GM19397 (cell line): ENCODE results near the gene RAPGEF4.
"Not testable (repeated sequence)": the region's sequence is repeated elsewhere in the genome, so short reads cannot be mapped to it uniquely, and the experiment has no call there.

Experiments
- ATAC-seq: cut with Tn5 transposase; IDR thresholded peaks from one replicate; pipeline ENCODE4 v1.9.1; 2021; ENCODE audit warnings: mild to moderate bottlenecking, moderate library complexity; ENCODE audit not compliant: unreplicated experiment

Gene RAPGEF4

DNA sequence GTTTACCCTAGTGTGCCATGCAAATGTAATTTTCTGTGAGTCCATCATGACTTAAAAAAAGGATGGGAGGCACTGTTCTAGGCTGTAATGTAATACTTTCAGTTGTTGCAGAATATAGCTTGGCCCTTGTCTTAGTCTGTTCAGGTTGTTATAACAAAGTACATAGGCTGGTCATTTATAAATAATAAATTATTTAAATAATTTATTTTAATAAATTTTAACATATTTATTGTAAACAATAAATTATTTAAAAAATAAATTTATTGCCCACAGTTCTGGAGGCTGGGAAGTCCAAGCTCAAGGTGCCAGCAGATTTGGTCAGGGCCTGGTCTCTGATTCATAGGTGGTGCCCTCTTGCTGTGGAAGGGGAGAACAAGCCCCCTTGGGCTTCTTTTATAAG, 35.2 kb downstream of the RAPGEF4 start:
- no peak for ATAC-seq

DNA sequence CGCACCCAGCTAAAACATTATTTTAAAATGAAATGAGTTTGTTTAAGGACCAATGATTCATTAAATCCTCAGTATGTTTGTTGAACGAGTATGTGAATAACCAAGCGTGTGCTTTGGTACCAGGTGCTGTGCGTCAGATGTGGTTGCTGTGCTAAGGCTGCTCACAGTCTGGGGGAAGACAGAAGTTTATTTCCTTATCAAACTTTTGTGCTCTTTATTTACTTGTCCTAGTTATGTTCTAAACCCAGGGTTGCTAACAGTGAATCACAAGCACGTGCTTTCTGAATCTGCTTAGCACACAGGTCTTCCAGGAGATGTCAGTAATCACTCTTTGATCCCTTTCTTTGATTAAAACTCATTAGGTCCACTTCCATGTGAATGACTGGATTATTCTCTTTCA, 37.0 kb downstream of the RAPGEF4 start:
- no peak for ATAC-seq

DNA sequence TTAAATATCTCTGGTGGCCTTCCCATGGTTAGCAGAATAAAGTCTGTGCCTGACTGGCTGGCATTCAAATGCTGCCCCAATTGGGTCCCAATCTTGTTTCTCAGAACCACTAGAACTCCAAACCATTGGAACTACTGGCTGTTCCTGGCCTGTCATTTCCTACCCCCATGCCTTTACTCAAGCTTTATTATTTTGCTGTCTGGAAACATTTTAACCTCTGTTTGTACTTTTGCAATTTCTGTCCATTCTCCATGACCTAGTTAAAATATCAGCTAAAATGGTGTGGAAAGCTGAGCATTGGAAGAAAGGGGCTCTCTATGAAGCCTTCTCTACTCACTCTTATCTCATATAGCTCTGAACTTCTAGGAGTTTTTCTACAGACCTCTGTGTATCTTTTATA, 38.7 kb downstream of the RAPGEF4 start:
- ATAC-seq = no peak

DNA sequence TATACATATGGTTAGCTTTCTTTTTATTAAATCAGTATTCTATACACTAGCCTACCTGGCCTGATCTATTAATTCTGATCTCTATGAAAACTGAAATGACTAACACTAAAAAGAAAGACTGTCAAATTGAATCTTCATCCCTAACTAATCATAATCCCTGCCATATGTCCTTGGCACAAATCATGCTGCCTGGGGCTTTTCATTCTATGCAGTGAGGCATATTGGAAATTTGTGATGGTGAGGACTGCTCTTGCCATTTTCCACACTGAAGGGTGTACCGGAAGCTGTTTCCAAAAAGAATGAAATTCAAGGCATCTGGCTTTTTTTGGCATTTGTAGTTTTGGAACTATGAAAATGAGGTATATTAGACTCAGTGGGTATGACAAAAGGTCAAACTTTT, 39.7 kb downstream of the RAPGEF4 start:
- no peak for ATAC-seq

DNA sequence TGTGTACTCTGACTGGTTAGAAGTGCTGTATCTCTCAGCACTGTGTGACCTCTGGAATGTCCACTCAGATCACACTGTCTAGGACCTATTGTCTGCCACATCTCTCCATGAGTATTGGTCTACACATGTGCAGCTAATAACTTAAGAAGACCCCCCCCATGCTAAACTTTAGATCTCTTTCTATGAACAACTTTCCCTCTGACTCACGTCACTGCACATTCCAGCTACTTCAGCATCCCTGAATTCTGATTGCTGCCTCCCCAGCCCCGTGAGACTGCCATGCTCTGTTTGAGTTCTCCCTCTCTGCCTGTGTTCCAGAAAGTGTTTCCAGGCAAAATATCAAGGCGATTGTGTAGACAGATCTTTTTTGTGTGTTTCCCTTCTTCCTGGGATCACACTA, 41.8 kb downstream of the RAPGEF4 start:
- ATAC-seq = no peak

DNA sequence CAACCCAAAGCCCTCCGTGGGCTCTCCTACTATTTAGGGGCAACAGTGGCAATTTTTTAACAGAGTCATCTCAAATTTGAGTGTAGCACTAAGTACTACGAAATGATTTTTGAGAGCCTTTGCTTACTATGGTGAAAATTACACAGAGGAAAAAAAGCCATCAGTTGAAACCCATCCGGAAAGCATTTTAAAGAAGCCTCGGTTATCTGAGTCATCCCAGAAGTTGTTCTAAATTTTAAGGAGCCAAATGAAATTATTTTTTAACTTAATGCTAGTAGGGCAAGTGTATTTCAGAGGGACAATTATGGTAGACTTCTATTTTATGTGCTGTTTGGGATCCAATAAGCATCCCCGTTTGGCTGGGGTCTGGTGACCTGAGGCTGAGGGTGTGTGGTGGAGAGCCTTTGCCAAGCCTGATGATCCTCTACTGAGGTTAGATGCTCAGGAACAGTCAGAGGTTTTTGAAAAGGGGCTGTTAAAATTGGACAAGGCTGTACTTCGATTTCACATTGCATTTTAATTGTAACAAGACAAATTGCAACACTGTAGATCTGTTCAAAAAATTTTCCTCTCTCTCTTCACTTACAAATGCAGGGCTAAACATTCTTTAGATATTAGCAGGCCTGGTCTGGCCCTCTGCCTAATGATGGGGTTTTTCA, 47.0 kb downstream of the RAPGEF4 start:
- no peak for ATAC-seq

DNA sequence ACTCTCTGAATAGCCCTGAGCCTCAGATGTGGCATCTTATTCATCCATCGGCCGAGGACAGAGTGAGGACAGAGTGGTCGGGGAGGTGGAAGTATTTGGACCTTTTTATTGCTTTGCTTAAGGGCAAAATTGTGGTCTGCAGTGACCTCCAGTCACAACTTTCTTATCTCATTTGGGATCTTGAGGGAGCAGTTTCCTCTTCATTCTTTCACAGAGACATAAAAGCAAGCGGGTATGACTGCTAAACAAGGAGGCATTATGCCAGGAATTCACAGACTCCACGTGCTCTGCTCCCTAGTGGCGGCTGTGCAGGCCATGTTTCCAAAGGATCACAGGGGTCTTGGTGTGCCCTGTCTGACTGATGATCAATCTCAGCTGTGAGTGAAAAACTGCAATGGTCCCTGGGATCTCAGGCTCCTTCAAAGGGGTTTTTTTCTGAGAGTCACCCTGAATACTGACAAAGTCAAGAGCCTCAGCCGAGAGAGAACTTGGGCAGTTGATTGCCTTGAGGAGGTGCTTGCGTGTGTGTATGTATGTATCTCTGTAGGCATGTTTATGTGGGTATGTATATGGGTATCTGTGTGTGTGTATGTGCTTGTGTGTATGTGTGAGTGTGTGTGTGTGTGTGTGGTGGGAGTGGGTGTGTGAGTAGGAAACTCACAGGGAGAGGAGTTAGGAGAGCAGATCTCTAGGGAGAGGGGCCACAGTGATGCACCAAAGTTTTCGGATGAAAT, 47.7 kb downstream of the RAPGEF4 start:
- ATAC-seq = no peak

DNA sequence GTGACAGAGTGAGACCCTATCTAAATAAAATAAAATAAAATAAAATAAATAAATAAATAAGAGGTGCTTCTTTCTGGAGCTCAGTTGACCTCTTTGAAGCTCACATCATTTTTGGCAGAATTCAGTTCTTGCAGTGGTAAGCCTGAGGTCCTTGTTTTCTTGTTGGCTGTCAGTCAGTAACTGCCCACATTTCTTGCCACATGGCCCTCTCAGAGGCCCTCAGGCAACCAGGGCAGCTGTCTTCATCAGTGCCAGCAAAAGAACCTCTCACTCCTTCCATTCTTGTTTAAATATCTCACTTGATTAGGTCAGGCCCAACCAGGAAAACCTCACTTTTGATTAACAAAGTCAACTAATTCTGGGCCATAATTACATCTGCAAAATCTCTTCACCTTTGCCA, 53.2 kb downstream of the RAPGEF4 start:
- ATAC-seq = no peak

DNA sequence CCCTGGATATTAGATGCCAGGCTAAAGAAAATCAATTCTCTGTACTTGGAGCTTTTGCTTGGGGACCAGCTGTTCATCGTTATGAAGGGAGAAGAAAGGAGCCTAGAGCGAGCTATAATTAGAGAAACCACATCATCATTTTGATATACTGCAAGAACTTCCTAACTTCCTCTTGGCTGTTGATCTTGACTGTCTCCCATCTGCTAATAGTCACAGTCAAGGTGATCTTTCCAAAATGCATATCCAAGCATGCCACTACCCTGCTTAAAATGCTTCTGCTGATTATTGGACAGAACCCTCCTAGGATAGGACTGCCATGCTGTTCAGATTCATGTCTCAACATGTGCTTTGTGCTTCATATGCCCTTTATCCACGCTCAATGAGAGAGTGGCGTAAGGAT, 54.8 kb downstream of the RAPGEF4 start:
- no peak for ATAC-seq

DNA sequence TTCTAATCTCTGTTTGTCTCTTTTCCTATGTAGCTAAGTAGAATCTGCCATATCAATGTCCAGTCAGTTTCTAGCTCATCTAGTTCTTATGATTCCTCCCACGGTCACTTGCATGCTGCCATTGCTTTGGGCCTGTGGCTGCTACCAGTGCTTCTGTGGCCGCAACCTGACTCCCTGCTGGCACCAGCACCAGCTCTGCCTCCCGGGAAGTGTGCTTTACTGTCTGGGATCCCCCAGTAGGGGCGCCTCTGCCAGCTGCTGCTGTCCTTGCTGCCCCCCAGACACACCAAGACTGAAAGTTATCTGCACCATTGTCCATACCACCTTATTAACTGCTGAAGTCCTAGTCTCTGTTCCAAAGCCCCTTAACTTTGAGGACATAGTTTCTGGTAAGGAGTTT, 56.3 kb downstream of the RAPGEF4 start:
- no peak for ATAC-seq

DNA sequence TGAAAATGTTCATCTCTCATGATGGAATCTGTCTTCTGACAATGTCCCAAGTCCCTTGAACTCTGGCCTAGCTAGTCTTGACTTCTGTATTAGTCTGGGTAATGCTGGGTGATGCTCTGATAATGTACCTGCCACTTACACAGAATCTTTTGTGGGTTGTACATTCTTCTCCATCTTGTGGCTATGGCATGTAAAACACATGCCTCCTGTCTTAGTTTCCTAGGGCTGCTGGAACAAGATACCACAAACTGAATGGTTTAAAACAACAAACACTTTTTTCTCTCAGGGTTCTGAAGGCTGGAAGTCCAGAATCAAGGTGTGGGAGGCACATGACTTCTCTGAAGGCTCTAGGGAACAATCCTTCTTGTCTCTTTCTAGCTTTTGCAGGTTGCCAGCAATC, 57.1 kb downstream of the RAPGEF4 start:
- no peak for ATAC-seq

DNA sequence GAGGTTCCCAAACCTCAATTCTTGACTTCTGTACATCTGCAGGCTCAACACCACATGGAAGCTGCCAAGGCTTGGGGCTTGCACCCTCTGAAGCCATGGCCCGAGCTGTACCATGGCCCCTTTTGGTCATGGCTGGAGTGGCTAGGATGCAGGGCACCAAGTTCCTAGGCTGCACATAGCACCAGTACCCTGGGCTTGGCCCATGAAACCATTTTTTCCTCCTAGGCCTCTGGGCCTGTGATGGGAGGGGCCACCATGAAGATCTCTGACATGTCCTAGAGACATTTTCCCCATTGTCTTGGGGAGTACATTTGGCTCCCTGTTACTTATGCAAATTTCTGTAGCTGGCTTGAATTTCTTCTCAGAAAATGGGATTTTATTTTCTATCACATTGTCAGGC, 67.7 kb downstream of the RAPGEF4 start:
- ATAC-seq = not testable (repeated sequence)

DNA sequence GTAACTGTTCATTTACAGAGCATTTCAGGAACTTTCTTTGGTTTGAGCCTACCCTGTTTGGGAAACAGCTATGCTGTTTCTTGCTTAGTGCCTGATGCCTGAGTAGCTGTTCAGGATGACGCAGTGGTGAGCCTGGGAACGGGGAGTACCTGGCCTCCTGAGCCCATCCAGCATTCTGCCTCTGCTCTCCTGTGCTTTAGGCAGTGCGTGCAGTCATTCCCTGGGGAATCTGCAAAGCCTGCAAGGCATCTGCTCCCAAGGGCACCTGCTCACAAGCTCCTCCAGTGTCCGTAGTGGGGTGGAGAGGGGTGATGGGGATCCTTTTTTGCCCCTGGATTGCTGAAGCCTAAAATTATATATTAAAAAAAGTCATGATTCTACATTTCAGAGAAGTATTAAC, 68.8 kb downstream of the RAPGEF4 start:
- no peak for ATAC-seq

DNA sequence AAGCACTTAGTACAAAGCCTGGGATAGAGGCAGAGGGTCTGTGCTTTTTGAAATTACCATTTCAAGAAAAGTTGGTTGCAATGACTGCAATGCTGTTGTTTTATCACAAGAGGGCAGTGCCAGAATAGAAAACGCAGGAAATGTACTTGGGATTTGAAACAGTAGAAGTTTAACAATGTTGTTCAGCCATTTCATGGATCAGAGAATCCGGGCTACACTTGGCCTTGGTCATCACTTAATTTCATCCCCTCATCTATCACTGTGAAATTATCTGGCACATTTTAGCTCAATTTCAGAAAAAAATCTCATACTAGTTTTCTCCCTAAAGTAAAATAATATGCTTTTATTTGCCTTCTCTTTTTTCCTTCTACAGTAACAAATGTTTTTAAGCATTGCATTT, 70.8 kb downstream of the RAPGEF4 start:
- no peak for ATAC-seq

DNA sequence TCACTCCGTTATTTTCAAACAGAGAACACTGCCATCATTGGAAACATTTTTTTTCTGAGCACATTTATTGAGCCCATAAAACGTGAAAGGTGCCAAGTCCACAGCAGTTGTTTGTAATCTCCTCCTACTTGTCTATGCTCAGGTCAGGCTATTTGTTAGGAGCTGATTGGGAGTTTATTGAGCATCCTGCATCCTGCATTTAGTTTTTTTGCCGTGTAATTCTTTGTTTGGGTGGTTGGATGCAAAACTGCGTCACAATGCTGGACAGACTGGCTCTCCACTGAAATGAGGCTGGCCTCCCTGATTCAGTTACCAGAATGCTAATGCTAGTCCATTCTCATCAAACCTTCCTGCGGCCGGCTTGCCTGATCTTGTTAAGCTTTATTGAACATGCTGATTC, 71.4 kb downstream of the RAPGEF4 start:
- ATAC-seq = no peak

DNA sequence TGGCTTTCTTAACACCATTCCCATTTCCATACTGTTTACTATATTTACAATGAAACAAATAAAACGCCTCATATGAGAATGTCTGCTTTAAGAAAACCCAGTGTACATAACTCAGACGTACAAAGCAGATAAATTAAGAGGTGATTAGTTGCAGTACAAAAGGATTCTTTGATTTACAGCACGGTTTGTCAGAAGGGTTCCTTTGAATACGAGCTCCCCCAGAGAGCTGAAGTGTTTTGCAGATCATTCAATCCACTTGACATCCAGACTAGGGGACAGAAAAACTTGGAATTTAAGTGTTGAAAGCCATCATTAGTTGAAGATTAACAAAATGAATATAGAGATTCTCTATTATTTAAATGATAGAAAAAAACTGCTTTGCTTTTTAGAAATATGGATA, 72.5 kb downstream of the RAPGEF4 start:
- ATAC-seq = no peak

DNA sequence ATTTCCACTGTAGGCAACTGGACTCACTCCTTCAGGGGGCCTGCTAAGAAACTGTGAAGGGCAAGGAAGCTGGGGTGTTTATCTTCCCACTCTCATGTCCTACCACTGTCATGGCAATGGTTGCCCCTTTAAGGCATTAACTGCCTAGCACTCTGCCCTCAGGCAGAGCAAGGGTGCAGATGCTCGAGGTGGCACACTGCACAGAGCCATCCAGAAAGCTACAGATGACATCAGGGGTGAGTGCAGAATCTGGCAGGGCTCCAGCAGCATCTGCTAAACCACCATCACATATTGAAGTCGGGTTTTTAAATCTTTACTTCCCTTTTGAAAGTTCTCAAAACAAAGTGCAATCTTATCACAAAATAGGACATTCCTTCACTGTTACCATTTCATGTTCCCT, 75.4 kb downstream of the RAPGEF4 start:
- ATAC-seq = no peak

DNA sequence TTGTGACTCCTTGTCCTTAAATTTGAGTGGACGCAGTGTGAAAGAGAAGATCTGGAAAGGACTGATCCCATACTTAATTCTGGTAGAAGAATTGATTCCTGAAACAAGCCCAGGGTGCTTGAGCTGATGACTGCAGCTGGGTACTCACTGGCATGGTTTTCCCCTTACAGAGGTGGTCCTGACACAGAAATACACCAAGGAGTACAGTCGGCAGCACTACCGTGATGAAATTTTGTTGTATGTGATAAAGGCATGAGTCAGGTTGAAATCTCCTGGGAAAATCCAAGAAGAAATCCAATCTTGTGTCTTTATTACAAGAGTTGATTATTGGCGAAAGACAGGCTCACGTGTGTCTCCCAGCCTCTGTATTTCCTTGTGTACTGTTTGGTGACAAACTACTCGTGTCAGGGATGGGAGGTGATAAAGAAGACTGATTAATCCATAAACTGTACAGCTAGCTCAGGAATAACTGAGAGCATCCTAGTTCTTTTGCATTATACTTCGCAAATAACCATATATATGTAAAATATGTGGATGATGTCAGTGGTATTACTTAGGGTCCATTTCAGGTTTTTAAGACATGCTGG, 76.6 kb downstream of the RAPGEF4 start:
- ATAC-seq = no peak

DNA sequence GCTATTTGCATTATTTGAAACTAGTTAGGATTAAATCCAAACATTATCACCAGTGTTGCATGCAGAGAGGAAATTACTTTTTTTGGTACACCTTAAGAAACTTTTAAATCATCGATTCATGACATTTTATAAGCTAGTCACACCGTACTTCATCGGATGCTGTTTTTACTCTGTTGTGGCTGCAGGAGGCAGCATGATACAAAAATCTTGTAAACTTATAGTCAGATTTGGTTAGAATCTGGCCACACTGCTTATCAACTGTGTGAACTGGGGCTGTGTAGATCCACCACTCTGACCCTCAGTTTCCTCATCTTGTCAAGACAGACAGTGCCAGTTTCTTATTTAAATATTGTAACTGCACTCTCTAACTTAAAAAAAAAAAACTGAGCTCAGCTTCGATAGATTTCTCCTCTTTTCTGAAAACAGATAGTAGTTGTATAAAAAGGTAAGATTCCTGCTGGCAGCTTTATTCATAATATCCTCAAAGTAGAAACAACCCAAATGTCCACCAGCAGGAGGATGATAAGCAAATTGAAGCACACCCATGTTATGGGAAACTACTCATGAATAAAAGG, 77.8 kb downstream of the RAPGEF4 start:
- ATAC-seq = no peak

DNA sequence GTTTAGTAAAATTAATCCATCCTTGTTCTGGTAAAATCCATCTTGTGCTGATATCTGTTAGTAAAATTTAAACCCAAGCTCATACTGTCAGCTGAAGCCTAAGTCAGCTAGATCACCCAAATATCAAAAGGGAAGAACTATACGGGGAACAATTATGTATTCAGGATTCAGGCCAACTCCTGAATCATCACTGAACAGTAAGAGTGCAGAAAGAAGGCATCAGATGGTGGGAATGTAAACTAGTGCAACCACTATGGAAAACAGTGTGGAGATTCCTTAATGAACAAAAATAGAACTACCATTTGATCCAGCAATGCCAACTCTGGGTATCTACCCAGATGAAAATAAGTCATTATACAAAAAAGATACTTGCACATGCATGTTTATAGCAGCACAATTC, 81.8 kb downstream of the RAPGEF4 start:
- no peak for ATAC-seq

DNA sequence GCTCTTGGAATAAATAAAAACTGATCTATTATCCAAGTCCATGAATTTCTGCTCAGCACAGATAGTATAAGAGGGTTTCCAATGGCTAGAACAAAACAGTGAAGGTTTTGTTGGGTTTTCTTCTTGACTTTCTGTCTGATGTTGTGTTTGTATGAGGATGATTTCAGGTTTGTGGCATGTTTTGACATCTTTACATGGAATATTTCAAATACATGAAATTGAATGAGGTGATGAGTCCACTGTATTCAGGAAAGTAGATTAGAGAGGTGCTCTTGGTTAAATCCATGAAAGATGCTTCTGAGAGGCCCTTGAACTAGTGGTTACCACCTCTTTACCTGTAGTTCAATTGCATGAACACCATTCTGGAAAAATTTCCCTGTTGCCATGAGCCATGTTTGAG, 84.3 kb downstream of the RAPGEF4 start:
- ATAC-seq = no peak
